Measurements from ENCODE around the gene XPR1.

- TF ChIP-seq, protein P1, sequence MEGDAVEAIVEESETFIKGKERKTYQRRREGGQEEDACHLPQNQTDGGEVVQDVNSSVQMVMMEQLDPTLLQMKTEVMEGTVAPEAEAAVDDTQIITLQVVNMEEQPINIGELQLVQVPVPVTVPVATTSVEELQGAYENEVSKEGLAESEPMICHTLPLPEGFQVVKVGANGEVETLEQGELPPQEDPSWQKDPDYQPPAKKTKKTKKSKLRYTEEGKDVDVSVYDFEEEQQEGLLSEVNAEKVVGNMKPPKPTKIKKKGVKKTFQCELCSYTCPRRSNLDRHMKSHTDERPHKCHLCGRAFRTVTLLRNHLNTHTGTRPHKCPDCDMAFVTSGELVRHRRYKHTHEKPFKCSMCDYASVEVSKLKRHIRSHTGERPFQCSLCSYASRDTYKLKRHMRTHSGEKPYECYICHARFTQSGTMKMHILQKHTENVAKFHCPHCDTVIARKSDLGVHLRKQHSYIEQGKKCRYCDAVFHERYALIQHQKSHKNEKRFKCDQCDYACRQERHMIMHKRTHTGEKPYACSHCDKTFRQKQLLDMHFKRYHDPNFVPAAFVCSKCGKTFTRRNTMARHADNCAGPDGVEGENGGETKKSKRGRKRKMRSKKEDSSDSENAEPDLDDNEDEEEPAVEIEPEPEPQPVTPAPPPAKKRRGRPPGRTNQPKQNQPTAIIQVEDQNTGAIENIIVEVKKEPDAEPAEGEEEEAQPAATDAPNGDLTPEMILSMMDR (IDR thresholded peaks at IDR 0.05) = no peak
- TF ChIP-seq POLR2A (IDR thresholded peaks at IDR 0.05) (no peak), EP300 (IDR thresholded peaks at IDR 0.05) (no peak)
Observed at GRCh38 chr1:180610556-180611015, 21.2 kb upstream of the XPR1 start.
